ENCODE results near the gene DNER.

Gene DNER

GRCh38 chr2:229477269-229477755 is 237.0 kb downstream of the DNER start:
- no peak for DNase-seq

GRCh38 chr2:229475778-229476177 is 238.6 kb downstream of the DNER start:
- no peak for DNase-seq

GRCh38 chr2:229474125-229474524 is 240.2 kb downstream of the DNER start:
- DNase-seq, result no peak

- DNase-seq, result no peak
Measured at GRCh38 chr2:229470781-229471180, 243.6 kb downstream of the DNER start.

GRCh38 chr2:229467783-229468182 is 246.6 kb downstream of the DNER start:
- no peak for DNase-seq

GRCh38 chr2:229463841-229464346 is 250.5 kb downstream of the DNER start:
- peak; percentile 31 for DNase-seq

GRCh38 chr2:229462112-229462511 is 252.2 kb downstream of the DNER start:
- DNase-seq, result no peak

- no peak for DNase-seq
Measured at GRCh38 chr2:229456091-229456490, 258.3 kb downstream of the DNER start.

GRCh38 chr2:229454934-229455631 is 259.3 kb downstream of the DNER start:
- DNase-seq, result no peak

GRCh38 chr2:229453230-229453629 is 261.1 kb downstream of the DNER start:
- no peak for DNase-seq

- no peak for DNase-seq
Measured at GRCh38 chr2:229451852-229452251, 262.5 kb downstream of the DNER start.

GRCh38 chr2:229447227-229447626 is 267.1 kb downstream of the DNER start:
- no peak for DNase-seq

- no peak for DNase-seq
Measured at GRCh38 chr2:229446350-229446749, 268.0 kb downstream of the DNER start.

GRCh38 chr2:229445501-229446211 is 268.7 kb downstream of the DNER start:
- no peak for DNase-seq

GRCh38 chr2:229445019-229445418 is 269.3 kb downstream of the DNER start:
- no peak for DNase-seq

- DNase-seq, result no peak
Measured at GRCh38 chr2:229443546-229444268, 270.6 kb downstream of the DNER start.

GRCh38 chr2:229443141-229443540 is 271.2 kb downstream of the DNER start:
- DNase-seq, result no peak

- DNase-seq, result no peak
Measured at GRCh38 chr2:229438430-229439159, 275.8 kb downstream of the DNER start.

- no peak for DNase-seq
Measured at GRCh38 chr2:229437467-229437866, 276.9 kb downstream of the DNER start.

GRCh38 chr2:229434187-229434586 is 280.2 kb downstream of the DNER start:
- no peak for DNase-seq

GRCh38 chr2:229433351-229433750 is 281.0 kb downstream of the DNER start:
- no peak for DNase-seq

- DNase-seq, result peak; percentile 82
Measured at GRCh38 chr2:229431327-229431954, 282.9 kb downstream of the DNER start.
